ENCODE measurements around the gene ARRDC4.

ARRDC4 gene

GRCh38 chr15:98000249-98001203 lies 40.0 kb downstream of the ARRDC4 start:
- DNase-seq: no peak

- no peak for DNase-seq
Measured at GRCh38 chr15:98001663-98002194, 41.2 kb downstream of the ARRDC4 start.

- no peak for DNase-seq
Measured at GRCh38 chr15:98002419-98002818, 41.9 kb downstream of the ARRDC4 start.

- no peak for DNase-seq
Measured at GRCh38 chr15:98002866-98003265, 42.4 kb downstream of the ARRDC4 start.

GRCh38 chr15:98003518-98003917 lies 43.0 kb downstream of the ARRDC4 start:
- DNase-seq: no peak

GRCh38 chr15:98003996-98004395 lies 43.5 kb downstream of the ARRDC4 start:
- no peak for DNase-seq

- DNase-seq: no peak
Measured at GRCh38 chr15:98005659-98006058, 45.2 kb downstream of the ARRDC4 start.

GRCh38 chr15:98009169-98009568 lies 48.7 kb downstream of the ARRDC4 start:
- DNase-seq: no peak

- no peak for DNase-seq
Measured at GRCh38 chr15:98009971-98010370, 49.5 kb downstream of the ARRDC4 start.

GRCh38 chr15:98012354-98012753 lies 51.9 kb downstream of the ARRDC4 start:
- DNase-seq: no peak

- no peak for DNase-seq
Measured at GRCh38 chr15:98013631-98014030, 53.1 kb downstream of the ARRDC4 start.

- DNase-seq: no peak
Measured at GRCh38 chr15:98017150-98017964, 56.9 kb downstream of the ARRDC4 start.

- no peak for DNase-seq
Measured at GRCh38 chr15:98018761-98019351, 58.4 kb downstream of the ARRDC4 start.
